ENCODE measurements around the gene HSPB6. TPM values are rescaled to one million over a fixed set of nuclear protein-coding genes. Genes with fewer than 3 reads are reported as not detected.

HSPB6 gene
- total RNA-seq, 1 donor from 2014 or later, result 0.37 TPM

DNA sequence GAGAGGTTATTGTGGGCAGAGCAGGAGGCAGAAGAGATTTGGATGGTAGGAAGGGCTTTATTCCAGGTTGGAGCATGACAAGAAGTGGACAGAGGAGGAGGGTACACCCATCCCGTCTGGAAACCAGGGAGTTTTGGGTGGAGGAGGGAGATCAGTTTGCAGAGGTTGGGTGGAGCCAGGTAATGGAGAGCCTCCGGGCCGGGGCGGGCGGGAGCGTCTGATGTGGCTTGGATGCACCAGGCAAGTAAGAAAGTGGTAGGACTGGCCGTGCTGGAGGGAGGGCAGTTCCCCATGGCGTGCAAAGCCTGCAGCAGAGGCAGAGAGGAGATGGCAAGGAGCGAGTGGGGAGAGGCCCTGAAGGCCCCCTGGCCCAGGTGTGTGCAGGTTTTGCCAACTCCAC, 25.5 kb downstream of the HSPB6 start:
- H3K4me3 Mint-ChIP-seq, result peak overlapping the region; percentile 32
- H3K27ac Mint-ChIP-seq (ENCODE audit: unreplicated experiment), result no peak overlapping the region
- no peak for TF ChIP-seq CTCF (conservative IDR thresholded peaks at IDR 0.05)
- no peaks in the 10 kb centered on the region for H3K4me1 Mint-ChIP-seq
- H3K36me3 Mint-ChIP-seq (ENCODE audit: low read depth), result peaks cover 16% of the 10 kb centered on the region
- H3K9me3 Mint-ChIP-seq, result no peaks in the 10 kb centered on the region
- H3K27me3 Mint-ChIP-seq (ENCODE audit: low read depth), result no peaks in the 10 kb centered on the region
- DNase-seq (ENCODE audit: low read depth, low spot score), result no peak

- H3K9me3 Mint-ChIP-seq, result no peaks in the 10 kb centered on the region
- no peaks in the 10 kb centered on the region for H3K27me3 Mint-ChIP-seq (ENCODE audit: low read depth)
- no peak overlapping the region for H3K27ac Mint-ChIP-seq (ENCODE audit: unreplicated experiment)
- no peaks in the 10 kb centered on the region for H3K4me1 Mint-ChIP-seq
- no peak for DNase-seq (ENCODE audit: low read depth, low spot score)
- no peak for TF ChIP-seq CTCF (conservative IDR thresholded peaks at IDR 0.05)
- H3K36me3 Mint-ChIP-seq (ENCODE audit: low read depth), result peaks cover 16% of the 10 kb centered on the region
- H3K4me3 Mint-ChIP-seq, result no peak overlapping the region
Observed at GRCh38 chr19:35730326-35730725, 26.5 kb downstream of the HSPB6 start.

DNA sequence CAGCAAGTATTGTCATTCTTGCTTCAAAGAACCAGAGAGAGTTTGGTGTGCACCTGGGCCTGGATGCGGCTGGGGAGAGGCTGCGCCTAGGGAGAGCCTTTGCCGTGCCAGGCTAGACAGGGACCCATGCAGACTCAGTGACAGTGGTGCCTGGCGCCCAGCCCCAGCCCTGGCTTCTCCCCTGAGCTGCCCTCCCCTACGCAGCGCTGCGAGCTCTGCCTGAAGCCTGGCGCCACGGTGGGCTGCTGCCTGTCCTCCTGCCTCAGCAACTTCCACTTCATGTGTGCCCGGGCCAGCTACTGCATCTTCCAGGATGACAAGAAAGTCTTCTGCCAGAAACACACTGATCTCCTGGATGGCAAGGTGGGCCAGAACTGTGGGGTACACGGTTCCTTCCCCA, 27.1 kb downstream of the HSPB6 start:
- H3K4me1 Mint-ChIP-seq, result no peaks in the 10 kb centered on the region
- H3K4me3 Mint-ChIP-seq, result no peak overlapping the region
- H3K27ac Mint-ChIP-seq (ENCODE audit: unreplicated experiment), result no peak overlapping the region
- no peak for TF ChIP-seq CTCF (conservative IDR thresholded peaks at IDR 0.05)
- no peaks in the 10 kb centered on the region for H3K9me3 Mint-ChIP-seq
- peaks cover 15% of the 10 kb centered on the region for H3K36me3 Mint-ChIP-seq (ENCODE audit: low read depth)
- no peak for DNase-seq (ENCODE audit: low read depth, low spot score)
- H3K27me3 Mint-ChIP-seq (ENCODE audit: low read depth), result no peaks in the 10 kb centered on the region

DNA sequence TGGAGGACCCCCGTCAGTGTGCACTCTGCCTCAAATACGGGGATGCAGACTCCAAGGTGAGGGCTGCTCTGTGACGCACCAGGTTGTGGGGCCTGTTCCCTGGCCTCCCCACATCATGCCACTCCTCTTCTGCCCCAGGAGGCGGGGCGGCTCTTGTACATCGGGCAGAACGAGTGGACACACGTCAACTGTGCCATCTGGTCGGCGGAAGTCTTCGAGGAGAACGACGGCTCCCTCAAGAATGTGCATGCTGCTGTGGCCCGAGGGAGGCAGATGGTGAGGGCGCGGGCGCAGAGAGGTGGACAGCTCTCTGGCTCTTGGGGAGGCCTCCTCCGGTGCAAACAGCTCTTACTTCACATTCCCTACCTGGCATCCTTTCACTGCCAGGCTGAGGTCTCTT, 27.8 kb downstream of the HSPB6 start:
- Mint-ChIP-seq H3K36me3 (ENCODE audit: low read depth) (peaks cover 8% of the 10 kb centered on the region), H3K4me3 (no peak overlapping the region), H3K27ac (ENCODE audit: unreplicated experiment) (no peak overlapping the region)

DNA sequence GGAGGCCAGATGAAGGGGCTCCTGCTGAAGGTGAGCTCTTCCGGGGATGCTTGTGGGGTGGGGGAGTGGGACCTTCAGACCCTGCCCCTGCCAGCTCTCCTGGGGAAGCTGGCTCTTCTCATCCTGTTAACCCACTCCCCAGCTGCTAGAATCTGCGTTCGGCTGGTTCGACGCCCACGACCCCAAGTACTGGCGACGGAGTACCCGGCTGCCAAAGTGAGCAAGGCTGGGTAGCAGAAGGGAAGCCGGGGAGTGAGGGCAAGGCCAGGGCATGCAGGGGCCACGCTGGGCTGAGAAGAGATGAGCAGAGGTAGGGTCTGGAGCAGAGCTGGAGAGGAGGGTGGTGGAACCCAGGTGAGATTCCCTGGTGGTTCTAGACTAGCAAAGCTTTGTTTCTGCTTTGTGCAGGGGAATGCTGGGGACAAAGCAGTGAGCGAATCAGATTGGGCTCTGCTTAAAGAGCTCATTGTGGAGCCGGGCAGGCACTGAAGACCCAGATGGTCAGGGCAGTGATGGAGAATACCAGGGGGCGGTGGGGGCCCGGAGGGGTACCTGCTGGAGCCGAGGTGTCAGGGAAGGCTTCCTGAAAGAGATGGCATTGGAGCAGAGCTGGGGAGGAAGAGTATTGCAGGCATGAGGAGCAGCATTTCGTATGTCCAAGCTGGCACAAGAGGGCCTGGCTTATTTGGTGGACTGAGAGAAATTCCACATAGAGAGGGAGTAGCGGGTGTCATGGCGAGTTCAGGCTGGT, 28.7 kb downstream of the HSPB6 start:
- no peak for DNase-seq (ENCODE audit: low read depth, low spot score)
- Mint-ChIP-seq H3K27ac (ENCODE audit: unreplicated experiment) (peak overlapping the region; percentile 87), H3K9me3 (no peaks in the 10 kb centered on the region), H3K27me3 (ENCODE audit: low read depth) (no peaks in the 10 kb centered on the region), H3K36me3 (ENCODE audit: low read depth) (peaks cover 8% of the 10 kb centered on the region), H3K4me3 (no peak overlapping the region), H3K4me1 (no peaks in the 10 kb centered on the region)
- no peak for TF ChIP-seq CTCF (conservative IDR thresholded peaks at IDR 0.05)

More for the DNA sequence above, 27.8 kb downstream of the HSPB6 start:
- no peak for TF ChIP-seq CTCF (conservative IDR thresholded peaks at IDR 0.05)
- no peaks in the 10 kb centered on the region for H3K9me3 Mint-ChIP-seq
- no peak for DNase-seq (ENCODE audit: low read depth, low spot score)
- no peaks in the 10 kb centered on the region for H3K4me1 Mint-ChIP-seq
- no peaks in the 10 kb centered on the region for H3K27me3 Mint-ChIP-seq (ENCODE audit: low read depth)
